SK-N-SH (cell line): ENCODE measurements around the gene PMEPA1. TPM values are rescaled to one million over a fixed set of nuclear protein-coding genes. Genes with fewer than 3 reads are reported as not detected.

Experiments used
- CTCF ChIA-PET: fragments of 300-600, 350-600 bp; formaldehyde crosslinking; extraction: SDS; loops from one replicate; lab custom pipeline; 2021; lab: Yijun Ruan, JAX
- POLR2A ChIA-PET: fragments of 350-600 bp; sonication (Branson Sonifier 250); formaldehyde crosslinking; extraction: SDS; loops from one replicate; lab custom pipeline; 2020; ENCODE audit warnings: antibody characterized with exemption, inconsistent platforms; lab: Yijun Ruan, JAX
- DNase-seq: peaks from one replicate; pipeline ENCODE4 v3.0.0; 2012
- H2AFZ ChIP-seq: fragments of 200-600 bp; sonication (generic); 2 replicates; pipeline ENCODE4 v1.8.1; 2016; ENCODE audit warnings: antibody characterized with exemption, mild to moderate bottlenecking, low read depth
- H3F3A ChIP-seq: fragments of 200-600 bp; sonication (generic); replicated peaks from 2 replicates; pipeline ENCODE3; 2016; ENCODE audit warnings: antibody characterized with exemption, mild to moderate bottlenecking; ENCODE audit not compliant: insufficient read depth
- H3K27ac ChIP-seq, 2 experiments: fragments of 200-500 bp in 1 of 2; fragments of 200-600 bp in 1 of 2; sonication (Bioruptor generic) in 1 of 2; sonication (generic), shearing (Covaris generic) in 1 of 2; 2 replicates each; pipeline versions ENCODE4 v1.5.1 to v1.6.1; 2014 to 2016; ENCODE audit warnings: low read depth in 2 of 2, inconsistent platforms in 1 of 2, low read length in 1 of 2, mild to moderate bottlenecking in 1 of 2, mixed read lengths in 1 of 2
- H3K27me3 ChIP-seq: fragments of 200-600 bp; sonication (generic), shearing (Covaris generic); 2 replicates; pipeline ENCODE4 v1.6.1; 2016; ENCODE audit warnings: mixed run types; ENCODE audit not compliant: insufficient read depth
- H3K36me3 ChIP-seq, 2 experiments: fragments of 200-500 bp in 1 of 2; fragments of 200-600 bp in 1 of 2; sonication (Bioruptor generic) in 1 of 2; sonication (generic) in 1 of 2; replicated peaks in 1 of 2; 2 replicates each; pipeline versions ENCODE3 to v1.5.1; 2014 to 2016; ENCODE audit warnings: low read length in 1 of 2, mild to moderate bottlenecking in 1 of 2; ENCODE audit not compliant: insufficient read depth in 2 of 2, control insufficient read depth in 1 of 2
- H3K4me1 ChIP-seq, 2 experiments: fragments of 200-500 bp in 1 of 2; fragments of 200-600 bp in 1 of 2; sonication (Bioruptor generic) in 1 of 2; sonication (generic), shearing (Covaris generic) in 1 of 2; 2 replicates each; pipeline versions ENCODE4 v1.5.1 to v1.6.1; 2014 to 2016; ENCODE audit warnings: low read depth in 1 of 2, low read length in 1 of 2, mixed run types in 1 of 2; ENCODE audit not compliant: insufficient read depth in 2 of 2, control insufficient read depth in 1 of 2
- H3K4me2 ChIP-seq: fragments of 200-600 bp; sonication (generic), shearing (Covaris generic); 2 replicates; pipeline ENCODE4 v1.6.1; 2017; ENCODE audit warnings: mixed run types
- H3K4me3 ChIP-seq, 2 experiments: fragments of 200-500 bp in 1 of 2; fragments of 200-600 bp in 1 of 2; sonication (Bioruptor generic) in 1 of 2; sonication (generic), shearing (Covaris generic) in 1 of 2; 2 replicates each; pipeline versions ENCODE4 v1.5.1 to v1.8.1; 2014 to 2016; ENCODE audit warnings: low read depth in 2 of 2, inconsistent platforms in 1 of 2, low read length in 1 of 2, mild to moderate bottlenecking in 1 of 2, mixed read lengths in 1 of 2, moderate library complexity in 1 of 2
- H3K79me2 ChIP-seq: fragments of 200-600 bp; sonication (generic); 2 replicates; pipeline ENCODE4 v1.8.1; 2017; ENCODE audit warnings: mild to moderate bottlenecking; ENCODE audit not compliant: insufficient read depth
- H3K9ac ChIP-seq: fragments of 200-600 bp; sonication (generic); 2 replicates; pipeline ENCODE4 v1.6.1; 2017; ENCODE audit warnings: mixed run types
- H3K9me2 ChIP-seq: fragments of 200-600 bp; sonication (generic); 2 replicates; pipeline ENCODE4 v1.6.1; 2017; ENCODE audit warnings: mixed run types
- H3K9me3 ChIP-seq: fragments of 200-600 bp; sonication (generic); 2 replicates; pipeline ENCODE4 v1.6.1; 2017; ENCODE audit warnings: mixed run types, mild to moderate bottlenecking, moderate library complexity
- H4K20me1 ChIP-seq: fragments of 200-600 bp; sonication (generic); 2 replicates; pipeline ENCODE4 v1.6.1; 2017; ENCODE audit warnings: mild to moderate bottlenecking, mixed run types; ENCODE audit not compliant: insufficient read depth
- CHD2 ChIP-seq: fragments of 150-350 bp; IDR thresholded peaks from 2 replicates; pipeline ENCODE4 v1.6.1; 2018; ENCODE audit warnings: low read length; ENCODE audit not compliant: partially characterized antibody
- ELF1 ChIP-seq: IDR thresholded peaks from 2 replicates; pipeline ENCODE4 v1.4.0; 2012
- EZH2phosphoT487 ChIP-seq: fragments of 200-600 bp; sonication (generic); IDR thresholded peaks from 2 replicates; pipeline ENCODE4 v1.6.1; 2017; ENCODE audit warnings: low read depth, mixed run types, mild to moderate bottlenecking, antibody characterized with exemption, moderate library complexity, borderline replicate concordance
- FOSL2 ChIP-seq: IDR thresholded peaks from 2 replicates; pipeline ENCODE4 v1.4.0; 2012; ENCODE audit warnings: low read depth, mild to moderate bottlenecking, moderate library complexity, borderline replicate concordance
- FOXM1 ChIP-seq: IDR thresholded peaks from 2 replicates; pipeline ENCODE4 v1.4.0; 2012; ENCODE audit warnings: low read depth, mild to moderate bottlenecking
- IRF3 ChIP-seq: fragments of 150-350 bp; IDR thresholded peaks from 2 replicates; pipeline ENCODE4 v1.6.1; 2016; ENCODE audit warnings: mild to moderate bottlenecking, low read depth, low read length
- JUND ChIP-seq: IDR thresholded peaks from 2 replicates; pipeline ENCODE4 v1.4.0; 2012
- MEF2A ChIP-seq: IDR thresholded peaks from 2 replicates; pipeline ENCODE4 v1.4.0; 2012; ENCODE audit warnings: low read depth, borderline replicate concordance
- NFIC ChIP-seq: IDR thresholded peaks from 2 replicates; pipeline ENCODE4 v1.4.0; 2012; ENCODE audit warnings: borderline replicate concordance
- NRF1 ChIP-seq: IDR thresholded peaks from 2 replicates; pipeline ENCODE4 v1.6.1; 2012; ENCODE audit warnings: low read depth, mild to moderate bottlenecking, low read length
- PBX3 ChIP-seq: IDR thresholded peaks from 2 replicates; pipeline ENCODE4; 2012
- POLR2AphosphoS5 ChIP-seq: IDR thresholded peaks from 2 replicates; pipeline ENCODE4 v1.6.1; 2012; ENCODE audit warnings: low read depth, low read length
- RAD21 ChIP-seq: IDR thresholded peaks from 2 replicates; pipeline ENCODE4 v1.6.1; 2012; ENCODE audit warnings: mild to moderate bottlenecking, low read length
- RCOR1 ChIP-seq: fragments of 150-350 bp; IDR thresholded peaks from 2 replicates; pipeline ENCODE4 v1.6.1; 2017; ENCODE audit warnings: antibody characterized with exemption, low read length
- RXRA ChIP-seq: IDR thresholded peaks from 2 replicates; pipeline ENCODE4 v1.4.0; 2012; ENCODE audit warnings: low read depth, mild to moderate bottlenecking, borderline replicate concordance
- TAF1 ChIP-seq: IDR thresholded peaks from 2 replicates; pipeline ENCODE4 v1.6.1; 2012; ENCODE audit warnings: low read depth, mild to moderate bottlenecking, low read length, moderate library complexity, borderline replicate concordance
- TEAD4 ChIP-seq: IDR thresholded peaks from 2 replicates; pipeline ENCODE4 v1.4.0; 2012; ENCODE audit warnings: mild to moderate bottlenecking, borderline replicate concordance; ENCODE audit not compliant: insufficient read depth
- USF1 ChIP-seq: IDR thresholded peaks from 2 replicates; pipeline ENCODE4 v1.4.0; 2012; ENCODE audit warnings: low read depth, borderline replicate concordance
- ZBTB33 ChIP-seq: IDR thresholded peaks from 2 replicates; pipeline ENCODE4 v1.4.0; 2012; ENCODE audit warnings: low read depth, borderline replicate concordance
- WGBS: methylation state at CpG from one replicate; pipeline ENCODE4 v1.1.6; 2017; ENCODE audit warnings: low lambda C conversion rate; 5-methylcytosine and 5-hydroxymethylcytosine counted together
- polyA plus RNA-seq, 3 experiments: library from polyadenylated mRNA; depleted of rRNA; stranded (reverse); fragments of >200 nt; gene quantifications; 2 replicates each; pipeline ENCODE4 v1.2.3, GENCODE V29; 2012

Gene PMEPA1
- polyA plus RNA-seq, 1 of the 3 experiments (the other 2 are of a cell fraction) = 7.1 TPM

- no peaks in the 10 kb centered on the region for H3F3A ChIP-seq
- no peak overlapping the region for H3K27ac ChIP-seq
- DNase-seq = no peak
- 0 out of 2 replicates have a peak, but pooled peaks cover 4% of the 10 kb centered on the region for H3K9me3 ChIP-seq
- no peak overlapping the region for H3K4me3 ChIP-seq
- H3K79me2 ChIP-seq = no peaks in the 10 kb centered on the region
- 59% methylated on average over 7 of the region's 7 CpGs for WGBS
- H2AFZ ChIP-seq = no peak overlapping the region
- H3K4me1 ChIP-seq = no peaks in the 10 kb centered on the region
- no peaks in the 10 kb centered on the region for H3K27me3 ChIP-seq
- no peaks in the 10 kb centered on the region for H4K20me1 ChIP-seq
- H3K4me2 ChIP-seq = no peak overlapping the region
- H3K36me3 ChIP-seq = no peaks in the 10 kb centered on the region
- CTCF ChIA-PET = interaction anchor here (0.7 to 3.8 kb wide), 5 partner anchors 10 to 496 kb away, joined by 3 to 15 read pairs (median 3); no protein-coding TSS in a partner anchor
- no peak for TF ChIP-seq FOSL2
- no peak for TF ChIP-seq MEF2A
- TF ChIP-seq CHD2 = no peak
- no peak for TF ChIP-seq RCOR1
- TF ChIP-seq USF1 = no peak
- no peak for TF ChIP-seq EZH2phosphoT487
- no peak for TF ChIP-seq TAF1
- no peak for TF ChIP-seq POLR2AphosphoS5
- TF ChIP-seq PBX3 = no peak
- TF ChIP-seq TEAD4 = no peak
- no peak for TF ChIP-seq ELF1
- no peak for TF ChIP-seq IRF3
- no peak for TF ChIP-seq RAD21
- TF ChIP-seq JUND = no peak
- no peak for TF ChIP-seq RXRA
- TF ChIP-seq NRF1 = no peak
- TF ChIP-seq ZBTB33 = no peak
- no peak for TF ChIP-seq NFIC
- TF ChIP-seq FOXM1 = no peak
- no peak overlapping the region for H3K9ac ChIP-seq
- H3K9me2 ChIP-seq = 0 out of 2 replicates have a peak, but pooled peaks cover 3% of the 10 kb centered on the region
- POLR2A ChIA-PET = no interaction called here
Observed at GRCh38 chr20:57638173-57638894, 71.5 kb downstream of the PMEPA1 start.
